MM.1S (cell line): ENCODE data around the gene CAPN15.

ENCODE experiments used
- DNase-seq: peaks from one replicate; pipeline ENCODE4 v3.0.0-alpha.2; 2015
- H2AFZ ChIP-seq: fragments of 300-600 bp; sonication (generic); 2 replicates; pipeline ENCODE4 v1.6.0; 2016; ENCODE audit warnings: antibody characterized with exemption, low read length
- H3F3A ChIP-seq: fragments of 300-600 bp; sonication (generic); 2 replicates; pipeline ENCODE4 v1.6.1; 2016; ENCODE audit warnings: mild to moderate bottlenecking, antibody characterized with exemption, low read length, moderate library complexity, mixed read lengths; ENCODE audit not compliant: insufficient read depth
- H3K27ac ChIP-seq: fragments of 300-600 bp; sonication (generic); 2 replicates; pipeline ENCODE4 v1.5.1; 2016; ENCODE audit warnings: mild to moderate bottlenecking, low read length
- H3K27me3 ChIP-seq: fragments of 300-600 bp; sonication (generic); replicated peaks from 2 replicates; pipeline ENCODE4 v1.6.0; 2016; ENCODE audit warnings: low read length; ENCODE audit not compliant: insufficient read depth
- H3K36me3 ChIP-seq: fragments of 300-600 bp; sonication (generic); replicated peaks from 2 replicates; pipeline ENCODE4 v1.6.1; 2016; ENCODE audit warnings: mild to moderate bottlenecking, low read length, mixed read lengths; ENCODE audit not compliant: insufficient read depth
- H3K4me1 ChIP-seq: fragments of 300-600 bp; sonication (generic); 2 replicates; pipeline ENCODE4 v1.6.1; 2016; ENCODE audit warnings: low read length, mixed read lengths
- H3K4me2 ChIP-seq: fragments of 300-600 bp; sonication (generic); 2 replicates; pipeline ENCODE4 v1.6.0; 2016; ENCODE audit warnings: low read depth, low read length
- H3K4me3 ChIP-seq: fragments of 300-600 bp; sonication (generic); 2 replicates; pipeline ENCODE4 v1.5.1; 2016; ENCODE audit warnings: low read length, mixed read lengths
- H3K79me2 ChIP-seq: fragments of 300-600 bp; sonication (generic); 2 replicates; pipeline ENCODE4 v1.6.1; 2016; ENCODE audit warnings: mixed run types, low read length, mixed read lengths
- H3K9ac ChIP-seq: fragments of 300-600 bp; sonication (generic); 2 replicates; pipeline ENCODE4 v1.6.1; 2016; ENCODE audit warnings: low read length, mixed read lengths
- H3K9me2 ChIP-seq: fragments of 300-600 bp; sonication (generic); replicated peaks from 2 replicates; pipeline ENCODE4 v1.6.1; 2016; ENCODE audit warnings: mild to moderate bottlenecking, low read length, mixed read lengths; ENCODE audit not compliant: insufficient read depth
- H3K9me3 ChIP-seq: fragments of 300-600 bp; sonication (generic); replicated peaks from 2 replicates; pipeline ENCODE4 v1.6.1; 2016; ENCODE audit warnings: mild to moderate bottlenecking, low read length, mixed read lengths; ENCODE audit not compliant: insufficient read depth
- H4K20me1 ChIP-seq: fragments of 300-600 bp; sonication (generic); 2 replicates; pipeline ENCODE4 v1.6.1; 2016; ENCODE audit warnings: mild to moderate bottlenecking, low read length, moderate library complexity, mixed read lengths; ENCODE audit not compliant: insufficient read depth
- CTCF ChIP-seq: fragments of 300-600 bp; sonication (generic); IDR thresholded peaks from 2 replicates; pipeline ENCODE4 v1.5.1; 2016; ENCODE audit warnings: antibody characterized with exemption, low read length, mixed read lengths
- EZH2 ChIP-seq: fragments of 300-600 bp; sonication (generic); optimal IDR thresholded peaks from 2 replicates; pipeline ENCODE3; 2017; ENCODE audit warnings: low read depth, mild to moderate bottlenecking, antibody characterized with exemption, low read length, mixed read lengths
- EZH2phosphoT487 ChIP-seq: fragments of 300-600 bp; sonication (generic); IDR thresholded peaks from 2 replicates; pipeline ENCODE4 v1.6.1; 2018; ENCODE audit warnings: antibody characterized with exemption, low read length

The CAPN15 gene

GRCh38 chr16:574021-574760 is 46.7 kb downstream of the CAPN15 start:
- Histone ChIP-seq H3K9me2 (no peaks in the 10 kb centered on the region), H3K9me3 (no peaks in the 10 kb centered on the region), H2AFZ (no peak overlapping the region), H4K20me1 (no peaks in the 10 kb centered on the region), H3K9ac (no peak overlapping the region), H3F3A (no peaks in the 10 kb centered on the region), H3K4me3 (no peak overlapping the region), H3K79me2 (peaks cover 22% of the 10 kb centered on the region), H3K27ac (no peak overlapping the region), H3K4me1 (0 out of 2 replicates have a peak, but pooled peaks cover 1% of the 10 kb centered on the region), H3K27me3 (no peaks in the 10 kb centered on the region), H3K4me2 (no peak overlapping the region), H3K36me3 (no peaks in the 10 kb centered on the region)
- TF ChIP-seq CTCF (no peak), EZH2phosphoT487 (no peak)
- no peak for DNase-seq

- TF ChIP-seq EZH2phosphoT487 (no peak), CTCF (no peak), EZH2 (no peak)
- no peaks in the 10 kb centered on the region for H3F3A ChIP-seq
- H4K20me1 ChIP-seq, result no peaks in the 10 kb centered on the region
- no peak overlapping the region for H2AFZ ChIP-seq
- DNase-seq, result no peak
- no peaks in the 10 kb centered on the region for H3K27me3 ChIP-seq
- no peak overlapping the region for H3K4me3 ChIP-seq
- no peak overlapping the region for H3K9ac ChIP-seq
- H3K79me2 ChIP-seq, result peaks cover 16% of the 10 kb centered on the region
- no peaks in the 10 kb centered on the region for H3K9me3 ChIP-seq
- no peaks in the 10 kb centered on the region for H3K9me2 ChIP-seq
- H3K36me3 ChIP-seq, result no peaks in the 10 kb centered on the region
- H3K4me2 ChIP-seq, result no peak overlapping the region
- no peaks in the 10 kb centered on the region for H3K4me1 ChIP-seq
- no peak overlapping the region for H3K27ac ChIP-seq
Observed at GRCh38 chr16:575354-576196, 48.1 kb downstream of the CAPN15 start.

GRCh38 chr16:576197-576822 is 48.8 kb downstream of the CAPN15 start:
- H3K4me2 ChIP-seq, result no peak overlapping the region
- H3K79me2 ChIP-seq, result peaks cover 9% of the 10 kb centered on the region; the same call in 1 of the 2 replicates
- no peak overlapping the region for H3K9ac ChIP-seq
- no peaks in the 10 kb centered on the region for H3K9me3 ChIP-seq
- no peaks in the 10 kb centered on the region for H3K36me3 ChIP-seq
- DNase-seq, result no peak
- no peak overlapping the region for H2AFZ ChIP-seq
- H3K4me3 ChIP-seq, result no peak overlapping the region
- H3K9me2 ChIP-seq, result no peaks in the 10 kb centered on the region
- no peak overlapping the region for H3K27ac ChIP-seq
- TF ChIP-seq EZH2 (no peak), EZH2phosphoT487 (no peak), CTCF (no peak)
- H4K20me1 ChIP-seq, result no peaks in the 10 kb centered on the region
- no peaks in the 10 kb centered on the region for H3K27me3 ChIP-seq
- H3F3A ChIP-seq, result no peaks in the 10 kb centered on the region
- no peaks in the 10 kb centered on the region for H3K4me1 ChIP-seq
